ENCODE measurements around the gene IQSEC3.

IQSEC3 gene

GRCh38 chr12:117816-118345, 51.3 kb downstream of the IQSEC3 start:
- Histone ChIP-seq H3K4me3 (ENCODE audit: low read length) (no peak overlapping the region), H3K36me3 (replicated peaks; ENCODE audit: low read depth, low read length) (no peaks in the 10 kb centered on the region), H3K27me3 (ENCODE audit: low read depth, low read length) (no peaks in the 10 kb centered on the region; the same call in 1 of the 2 replicates), H3K27ac (ENCODE audit: low read length) (no peak overlapping the region), H4K20me1 (ENCODE audit: insufficient read depth, low read length) (no peaks in the 10 kb centered on the region), H3K9me3 (ENCODE audit: insufficient read depth, low read length) (no peaks in the 10 kb centered on the region), H3K4me1 (ENCODE audit: low read length) (no peaks in the 10 kb centered on the region), H3K9ac (ENCODE audit: low read length) (no peak overlapping the region), H2AFZ (ENCODE audit: low read depth, low read length) (no peak overlapping the region), H3K4me2 (ENCODE audit: low read length) (no peak overlapping the region), H3K79me2 (ENCODE audit: low read length) (no peaks in the 10 kb centered on the region)
- TF ChIP-seq CTCF (IDR thresholded peaks at IDR 0.05; ENCODE audit: low read depth, low read length) (no peak), EZH2phosphoT487 (IDR thresholded peaks at IDR 0.05; ENCODE audit: low read depth) (no peak)

- Histone ChIP-seq H3K4me1 (ENCODE audit: low read length) (no peaks in the 10 kb centered on the region), H3K9ac (ENCODE audit: low read length) (no peak overlapping the region), H3K4me3 (ENCODE audit: low read length) (no peak overlapping the region), H2AFZ (ENCODE audit: low read depth, low read length) (no peak overlapping the region), H3K9me3 (ENCODE audit: insufficient read depth, low read length) (no peaks in the 10 kb centered on the region), H3K27me3 (ENCODE audit: low read depth, low read length) (no peaks in the 10 kb centered on the region; the same call in 1 of the 2 replicates), H3K4me2 (ENCODE audit: low read length) (no peak overlapping the region), H3K27ac (ENCODE audit: low read length) (no peak overlapping the region), H4K20me1 (ENCODE audit: insufficient read depth, low read length) (no peaks in the 10 kb centered on the region), H3K36me3 (replicated peaks; ENCODE audit: low read depth, low read length) (no peaks in the 10 kb centered on the region), H3K79me2 (ENCODE audit: low read length) (no peaks in the 10 kb centered on the region)
- TF ChIP-seq EZH2phosphoT487 (IDR thresholded peaks at IDR 0.05; ENCODE audit: low read depth) (no peak), CTCF (IDR thresholded peaks at IDR 0.05; ENCODE audit: low read depth, low read length) (no peak)
Observed at GRCh38 chr12:118591-118990, 52.0 kb downstream of the IQSEC3 start.

GRCh38 chr12:120951-121350, 54.4 kb downstream of the IQSEC3 start:
- H3K4me1 ChIP-seq (ENCODE audit: low read length) = no peaks in the 10 kb centered on the region

GRCh38 chr12:121647-122046, 55.1 kb downstream of the IQSEC3 start:
- no peak overlapping the region for H3K27ac ChIP-seq (ENCODE audit: low read length)
- H3K79me2 ChIP-seq (ENCODE audit: low read length) = no peaks in the 10 kb centered on the region
- no peak overlapping the region for H2AFZ ChIP-seq (ENCODE audit: low read depth, low read length)
- no peaks in the 10 kb centered on the region for H3K9me3 ChIP-seq (ENCODE audit: insufficient read depth, low read length)
- no peak overlapping the region for H3K4me3 ChIP-seq (ENCODE audit: low read length)
- H3K4me1 ChIP-seq (ENCODE audit: low read length) = no peaks in the 10 kb centered on the region
- no peak for TF ChIP-seq CTCF (IDR thresholded peaks at IDR 0.05; ENCODE audit: low read depth, low read length)
- TF ChIP-seq EZH2phosphoT487 (IDR thresholded peaks at IDR 0.05; ENCODE audit: low read depth) = no peak
- no peak overlapping the region for H3K4me2 ChIP-seq (ENCODE audit: low read length)
- no peak overlapping the region for H3K9ac ChIP-seq (ENCODE audit: low read length)
- H3K27me3 ChIP-seq (ENCODE audit: low read depth, low read length) = no peaks in the 10 kb centered on the region
- H4K20me1 ChIP-seq (ENCODE audit: insufficient read depth, low read length) = no peaks in the 10 kb centered on the region
- no peaks in the 10 kb centered on the region for H3K36me3 ChIP-seq (replicated peaks; ENCODE audit: low read depth, low read length)

More at GRCh38 chr12:120951-121350, 54.4 kb downstream of the IQSEC3 start:
- Histone ChIP-seq H3K79me2 (ENCODE audit: low read length) (no peaks in the 10 kb centered on the region), H3K27ac (ENCODE audit: low read length) (no peak overlapping the region), H3K4me3 (ENCODE audit: low read length) (no peak overlapping the region), H4K20me1 (ENCODE audit: insufficient read depth, low read length) (no peaks in the 10 kb centered on the region), H3K9me3 (ENCODE audit: insufficient read depth, low read length) (no peaks in the 10 kb centered on the region), H2AFZ (ENCODE audit: low read depth, low read length) (no peak overlapping the region), H3K4me2 (ENCODE audit: low read length) (no peak overlapping the region), H3K9ac (ENCODE audit: low read length) (no peak overlapping the region), H3K27me3 (ENCODE audit: low read depth, low read length) (no peaks in the 10 kb centered on the region), H3K36me3 (replicated peaks; ENCODE audit: low read depth, low read length) (no peaks in the 10 kb centered on the region)
- TF ChIP-seq CTCF (IDR thresholded peaks at IDR 0.05; ENCODE audit: low read depth, low read length) (no peak), EZH2phosphoT487 (IDR thresholded peaks at IDR 0.05; ENCODE audit: low read depth) (no peak)

All from OCI-LY3 (cell line).